Endothelial cell of umbilical vein (primary cell): ENCODE data around the gene SCAMP1. TPM values are rescaled to one million over a fixed set of nuclear protein-coding genes. Genes with fewer than 3 reads are reported as not detected.

Experiments
- BruUV-seq: library from RNA; stranded (reverse); fragments of 400-500 nt; replicated peaks from 2 replicates; lab custom pipeline; 2021; lab: Mats Ljungman, UMichigan
- CTCF ChIA-PET: fragments of 300-600, 350-600 bp; sonication (Branson Sonifier 250); formaldehyde crosslinking; loops from one replicate; lab custom pipeline; 2021; ENCODE audit warnings: antibody characterized with exemption, inconsistent platforms; lab: Charles Lee
- POLR2A ChIA-PET: fragments of 300-600, 350-600 bp; sonication (Branson Sonifier 250); formaldehyde crosslinking; loops from one replicate; lab custom pipeline; 2021; ENCODE audit warnings: antibody characterized with exemption, inconsistent platforms; lab: Charles Lee
- DNase-seq: peaks from one replicate; pipeline ENCODE4 v3.0.0-alpha.2; 2011; ENCODE audit warnings: low read depth, low spot score
- FAIRE-seq: peaks from 2 replicates; lab custom pipeline; 2011; peaks lifted over from hg19 to GRCh38; lab: Jason Lieb, UNC
- H2AFZ ChIP-seq: 2 replicates; pipeline ENCODE4 v1.6.0; 2012; ENCODE audit warnings: low read depth, low read length, control low read depth, inconsistent platforms
- H3K27ac ChIP-seq: 2 replicates; pipeline ENCODE4 v1.5.1; 2011; ENCODE audit warnings: low read depth, mild to moderate bottlenecking, control low read depth, low read length, moderate library complexity; ENCODE audit not compliant: insufficient read depth
- H3K27me3 ChIP-seq, 2 experiments: 2 replicates each; pipeline versions ENCODE4 v1.6.0 to v1.6.1; 2011; ENCODE audit warnings: low read length in 2 of 2, mixed read lengths in 1 of 2; ENCODE audit not compliant: control insufficient read depth in 2 of 2, insufficient read depth in 2 of 2
- H3K36me3 ChIP-seq, 2 experiments: 2 replicates in 1 of 2; 3 replicates in 1 of 2; pipeline ENCODE4 v1.5.1; 2011; ENCODE audit warnings: low read length in 2 of 2, mild to moderate bottlenecking in 1 of 2, moderate library complexity in 1 of 2; ENCODE audit not compliant: control insufficient read depth in 2 of 2, insufficient read depth in 2 of 2; ENCODE audit errors: extremely low read depth in 1 of 2
- H3K4me1 ChIP-seq: 3 replicates; pipeline ENCODE4 v1.5.1; 2011; ENCODE audit warnings: mild to moderate bottlenecking, low read length; ENCODE audit not compliant: control insufficient read depth, insufficient read depth; ENCODE audit errors: extremely low read depth
- H3K4me2 ChIP-seq: 2 replicates; pipeline ENCODE4 v1.6.1; 2011; ENCODE audit warnings: low read length, control low read depth, mixed read lengths; ENCODE audit not compliant: insufficient read depth
- H3K4me3 ChIP-seq, 3 experiments: fragments of 200-600 bp in 1 of 3; sonication (generic), shearing (Covaris generic) in 1 of 3; replicated peaks in 1 of 3; 2 replicates each; pipeline ENCODE4 v1.5.1; 2011 to 2016; ENCODE audit warnings: control low read depth in 3 of 3, low read length in 3 of 3, mild to moderate bottlenecking in 2 of 3, inconsistent platforms in 1 of 3, low read depth in 1 of 3, moderate library complexity in 1 of 3; ENCODE audit not compliant: insufficient read depth in 1 of 3
- H3K79me2 ChIP-seq: 2 replicates; pipeline ENCODE4 v1.6.0; 2012; ENCODE audit warnings: low read length, inconsistent platforms; ENCODE audit not compliant: control insufficient read depth, insufficient read depth
- H3K9ac ChIP-seq: replicated peaks from 2 replicates; pipeline ENCODE3; 2011; ENCODE audit warnings: low read length, control low read depth; ENCODE audit not compliant: insufficient read depth; ENCODE audit errors: extremely low read depth
- H3K9me1 ChIP-seq: replicated peaks from 3 replicates; pipeline ENCODE4 v1.6.0; 2011; ENCODE audit warnings: mild to moderate bottlenecking, low read length; ENCODE audit not compliant: control insufficient read depth, insufficient read depth; ENCODE audit errors: extremely low read depth
- H3K9me3 ChIP-seq: replicated peaks from 2 replicates; pipeline ENCODE4 v1.5.1; 2012; ENCODE audit warnings: low read length, inconsistent platforms; ENCODE audit not compliant: control insufficient read depth, insufficient read depth
- H4K20me1 ChIP-seq: replicated peaks from 2 replicates; pipeline ENCODE3; 2011; ENCODE audit warnings: mild to moderate bottlenecking, low read length; ENCODE audit not compliant: control insufficient read depth, insufficient read depth; ENCODE audit errors: extremely low read depth
- EZH2 ChIP-seq: IDR thresholded peaks from 2 replicates; pipeline ENCODE4 v1.6.1; 2012; ENCODE audit warnings: borderline replicate concordance, low read depth, mild to moderate bottlenecking, moderate library complexity, low read length, inconsistent platforms; ENCODE audit not compliant: severe bottlenecking
- FOS ChIP-seq: IDR thresholded peaks from 2 replicates; pipeline ENCODE4 v1.6.1; 2011; ENCODE audit warnings: mild to moderate bottlenecking, low read length, moderate library complexity, borderline replicate concordance; ENCODE audit not compliant: insufficient read depth
- GATA2 ChIP-seq: IDR thresholded peaks from 2 replicates; pipeline ENCODE4 v1.7.0; 2011; ENCODE audit warnings: low read depth, mild to moderate bottlenecking, moderate library complexity, mixed read lengths, low read length; ENCODE audit not compliant: insufficient read length, insufficient read depth
- JUN ChIP-seq: IDR thresholded peaks from 2 replicates; pipeline ENCODE4 v1.6.1; 2011; ENCODE audit warnings: borderline replicate concordance, low read depth; ENCODE audit not compliant: insufficient read length, insufficient read depth
- MYC ChIP-seq: IDR thresholded peaks from one replicate; pipeline ENCODE4 v1.6.1; 2011; ENCODE audit warnings: mild to moderate bottlenecking, low read depth, low read length
- POLR2A ChIP-seq: IDR thresholded peaks from 2 replicates; pipeline ENCODE4 v1.6.1; 2012; ENCODE audit warnings: low read depth, mild to moderate bottlenecking, control low read depth, low read length
- POLR2AphosphoS5 ChIP-seq: IDR thresholded peaks from 2 replicates; pipeline ENCODE4 v1.6.1; 2012; ENCODE audit warnings: low read depth, mild to moderate bottlenecking, control low read depth, low read length, moderate library complexity; ENCODE audit not compliant: insufficient read depth
- dilution Hi-C: fragments of 300-500 bp; cut with MboI; formaldehyde crosslinking; loops from one replicate; pipeline ENCODE4 v1.15.0; 2019; ENCODE audit warnings: low sequenced_read_pairs; ENCODE audit not compliant: extremely low pct_ligation_motif_present
- intact Hi-C: fragments of 100-400 bp; cut with micrococcal nuclease; formaldehyde crosslinking; loops from one replicate; pipeline ENCODE4 v1.10.0; 2022
- polyA plus RNA-seq, 4 experiments: library from polyadenylated mRNA; depleted of rRNA in 3 of 4; stranded (reverse) in 3 of 4; unstranded in 1 of 4; fragments of >200 nt; gene quantifications; 2 replicates each; pipeline versions ENCODE4 v1.2.1 to v1.2.3, GENCODE V29; 2011 to 2012; ENCODE audit warnings: missing spikeins in 1 of 4
- total RNA-seq: library from RNA; stranded (reverse); gene quantifications from 2 replicates; pipeline ENCODE4 v1.2.3, GENCODE V29; 2021
- TF ChIP-seq, protein P1 (sequence below), 2 donors: IDR thresholded peaks; 1 replicate in 1 of 2; 2 replicates in 1 of 2; pipeline ENCODE4 v1.5.1; 2011; ENCODE audit warnings: low read length in 2 of 2, mild to moderate bottlenecking in 2 of 2, moderate library complexity in 2 of 2, control low read depth in 1 of 2, inconsistent platforms in 1 of 2, low read depth in 1 of 2; ENCODE audit not compliant: insufficient read depth in 1 of 2; ENCODE audit errors: extremely low read depth in 1 of 2
- TF ChIP-seq, protein P2 (sequence below): IDR thresholded peaks from 2 replicates; pipeline ENCODE4 v1.6.1; 2011; ENCODE audit not compliant: insufficient read depth, insufficient read length

Gene SCAMP1
- total and polyA plus RNA-seq, 2 donors (not counting 3 experiments of a cell fraction or from before 2014, with no cell fraction given), result 13.7 to 29.0 TPM

DNA sequence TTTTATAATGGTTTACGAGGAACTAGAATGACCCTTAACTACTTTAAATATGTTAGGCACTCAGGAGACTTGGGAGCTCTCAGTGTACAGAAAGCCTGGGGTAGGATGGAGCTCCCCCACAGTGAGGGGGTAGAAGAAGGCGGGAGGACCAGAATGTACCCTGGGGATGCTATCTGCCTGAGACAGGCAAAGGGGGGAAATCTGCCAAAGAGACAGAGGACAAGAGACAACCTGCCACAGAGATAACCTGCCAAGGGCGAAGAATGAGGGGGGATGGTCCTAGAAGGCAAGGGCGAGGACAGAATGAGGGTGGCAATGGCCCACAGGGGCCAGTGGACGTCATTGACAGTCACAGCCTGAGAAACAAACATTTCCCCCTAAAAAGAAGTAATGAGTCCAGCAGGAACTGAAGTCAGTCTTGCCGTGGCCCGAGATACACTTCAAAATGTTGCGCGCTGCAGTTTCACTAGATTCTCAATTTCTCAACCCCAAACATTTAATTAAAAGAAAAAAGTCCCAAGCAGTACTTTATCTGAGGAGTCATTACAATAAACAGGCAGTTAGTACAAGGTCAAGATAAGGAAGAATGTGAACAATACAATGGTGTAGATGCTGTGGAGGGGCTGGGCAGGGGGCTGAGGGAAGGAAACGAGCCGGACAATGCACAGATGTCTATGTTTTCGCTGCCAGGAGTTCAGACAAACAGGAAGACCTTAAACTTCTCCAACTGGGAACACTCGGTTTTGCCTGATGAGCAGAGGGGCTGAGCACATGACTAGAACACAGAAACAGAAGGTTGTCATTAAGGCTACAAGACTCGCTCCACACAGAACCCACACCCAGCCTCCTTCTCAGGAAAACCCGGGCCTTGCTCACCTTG lies 163.1 kb downstream of the SCAMP1 start:
- DNase-seq (peak; percentile 98), FAIRE-seq (peak; percentile 97)
- dilution Hi-C loops (no loop called here), intact Hi-C loops (no loop called here)
- Histone ChIP-seq H3K4me3 (peak overlapping the region in 1 of 3 experiments; percentile 6), H3K27me3 (no peaks in the 10 kb centered on the region), H3K9me3 (no peaks in the 10 kb centered on the region), H4K20me1 (no peaks in the 10 kb centered on the region), H3K27ac (peak overlapping the region; percentile 99), H3K79me2 (peaks cover 5% of the 10 kb centered on the region), H3K4me2 (peak overlapping the region; percentile 64), H3K9me1 (no peaks in the 10 kb centered on the region), H2AFZ (no peak overlapping the region), H3K4me1 (peaks cover 85% of the 10 kb centered on the region), H3K9ac (peak overlapping the region; percentile 94), H3K36me3 (no peaks in the 10 kb centered on the region)
- ChIA-PET POLR2A (no interaction called here), CTCF (interaction anchor here (1.2 to 1.8 kb wide), 2 partner anchors 13 to 14 kb away, joined by 3 to 6 read pairs; no protein-coding TSS in a partner anchor)
- TF ChIP-seq, protein P1, sequence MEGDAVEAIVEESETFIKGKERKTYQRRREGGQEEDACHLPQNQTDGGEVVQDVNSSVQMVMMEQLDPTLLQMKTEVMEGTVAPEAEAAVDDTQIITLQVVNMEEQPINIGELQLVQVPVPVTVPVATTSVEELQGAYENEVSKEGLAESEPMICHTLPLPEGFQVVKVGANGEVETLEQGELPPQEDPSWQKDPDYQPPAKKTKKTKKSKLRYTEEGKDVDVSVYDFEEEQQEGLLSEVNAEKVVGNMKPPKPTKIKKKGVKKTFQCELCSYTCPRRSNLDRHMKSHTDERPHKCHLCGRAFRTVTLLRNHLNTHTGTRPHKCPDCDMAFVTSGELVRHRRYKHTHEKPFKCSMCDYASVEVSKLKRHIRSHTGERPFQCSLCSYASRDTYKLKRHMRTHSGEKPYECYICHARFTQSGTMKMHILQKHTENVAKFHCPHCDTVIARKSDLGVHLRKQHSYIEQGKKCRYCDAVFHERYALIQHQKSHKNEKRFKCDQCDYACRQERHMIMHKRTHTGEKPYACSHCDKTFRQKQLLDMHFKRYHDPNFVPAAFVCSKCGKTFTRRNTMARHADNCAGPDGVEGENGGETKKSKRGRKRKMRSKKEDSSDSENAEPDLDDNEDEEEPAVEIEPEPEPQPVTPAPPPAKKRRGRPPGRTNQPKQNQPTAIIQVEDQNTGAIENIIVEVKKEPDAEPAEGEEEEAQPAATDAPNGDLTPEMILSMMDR (IDR thresholded peaks at IDR 0.05; ENCODE audit: extremely low read depth in 1 of 2, insufficient read depth in 1 of 2, low read depth in 1 of 2, low read length in 2 of 2), result no peak
- TF ChIP-seq POLR2A (no peak), MYC (peak; percentile 29), EZH2 (no peak), POLR2AphosphoS5 (peak; percentile 85), GATA2 (peak; percentile 74), FOS (no peak), JUN (peak; percentile 17)
- TF ChIP-seq, protein P2, sequence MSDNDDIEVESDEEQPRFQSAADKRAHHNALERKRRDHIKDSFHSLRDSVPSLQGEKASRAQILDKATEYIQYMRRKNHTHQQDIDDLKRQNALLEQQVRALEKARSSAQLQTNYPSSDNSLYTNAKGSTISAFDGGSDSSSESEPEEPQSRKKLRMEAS, result peak; percentile 61
- TSS peak; percentile 15 for BruUV-seq
